ENCODE data around the gene SLC9A9.

DNA sequence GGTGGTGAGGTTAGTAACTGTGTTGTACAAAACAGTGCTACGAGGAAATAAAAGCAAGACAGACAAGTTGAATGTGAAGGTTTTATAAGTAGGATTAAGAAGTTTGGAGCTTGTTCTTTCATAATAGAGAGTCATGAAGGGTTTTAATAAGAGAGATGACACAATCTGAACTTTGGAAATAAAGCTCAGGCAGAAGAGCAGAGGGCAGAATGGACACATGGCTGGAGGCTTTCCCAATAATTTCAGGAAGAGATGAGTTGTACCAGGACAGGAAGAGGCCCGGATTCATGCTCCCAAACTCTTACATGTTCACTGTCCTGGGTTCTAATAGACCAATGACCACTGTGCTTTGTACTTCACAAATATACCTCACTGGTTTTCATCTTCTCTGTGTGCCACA lies 194.8 kb downstream of the SLC9A9 start:
- TF ChIP-seq, protein P1, sequence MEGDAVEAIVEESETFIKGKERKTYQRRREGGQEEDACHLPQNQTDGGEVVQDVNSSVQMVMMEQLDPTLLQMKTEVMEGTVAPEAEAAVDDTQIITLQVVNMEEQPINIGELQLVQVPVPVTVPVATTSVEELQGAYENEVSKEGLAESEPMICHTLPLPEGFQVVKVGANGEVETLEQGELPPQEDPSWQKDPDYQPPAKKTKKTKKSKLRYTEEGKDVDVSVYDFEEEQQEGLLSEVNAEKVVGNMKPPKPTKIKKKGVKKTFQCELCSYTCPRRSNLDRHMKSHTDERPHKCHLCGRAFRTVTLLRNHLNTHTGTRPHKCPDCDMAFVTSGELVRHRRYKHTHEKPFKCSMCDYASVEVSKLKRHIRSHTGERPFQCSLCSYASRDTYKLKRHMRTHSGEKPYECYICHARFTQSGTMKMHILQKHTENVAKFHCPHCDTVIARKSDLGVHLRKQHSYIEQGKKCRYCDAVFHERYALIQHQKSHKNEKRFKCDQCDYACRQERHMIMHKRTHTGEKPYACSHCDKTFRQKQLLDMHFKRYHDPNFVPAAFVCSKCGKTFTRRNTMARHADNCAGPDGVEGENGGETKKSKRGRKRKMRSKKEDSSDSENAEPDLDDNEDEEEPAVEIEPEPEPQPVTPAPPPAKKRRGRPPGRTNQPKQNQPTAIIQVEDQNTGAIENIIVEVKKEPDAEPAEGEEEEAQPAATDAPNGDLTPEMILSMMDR (IDR thresholded peaks at IDR 0.05) = no peak
- no peak for TF ChIP-seq POLR2A (IDR thresholded peaks at IDR 0.05)
